HL-60/S4 treated with phorbol 12-myristate 13-acetate at 8.2 ng/mL for 4 days and 3 days (cell line): ENCODE measurements around the gene FBN3.
"Not testable (repeated sequence)": the region's sequence is repeated elsewhere in the genome, so short reads cannot be mapped to it uniquely, and the experiment has no call there.

Source experiments
- in situ Hi-C: fragments of 300-500 bp; cut with MboI; formaldehyde crosslinking; loops from 2 replicates; pipeline ENCODE4 v1.15.0; 2022; ENCODE audit warnings: low sequenced_read_pairs

FBN3 gene

DNA sequence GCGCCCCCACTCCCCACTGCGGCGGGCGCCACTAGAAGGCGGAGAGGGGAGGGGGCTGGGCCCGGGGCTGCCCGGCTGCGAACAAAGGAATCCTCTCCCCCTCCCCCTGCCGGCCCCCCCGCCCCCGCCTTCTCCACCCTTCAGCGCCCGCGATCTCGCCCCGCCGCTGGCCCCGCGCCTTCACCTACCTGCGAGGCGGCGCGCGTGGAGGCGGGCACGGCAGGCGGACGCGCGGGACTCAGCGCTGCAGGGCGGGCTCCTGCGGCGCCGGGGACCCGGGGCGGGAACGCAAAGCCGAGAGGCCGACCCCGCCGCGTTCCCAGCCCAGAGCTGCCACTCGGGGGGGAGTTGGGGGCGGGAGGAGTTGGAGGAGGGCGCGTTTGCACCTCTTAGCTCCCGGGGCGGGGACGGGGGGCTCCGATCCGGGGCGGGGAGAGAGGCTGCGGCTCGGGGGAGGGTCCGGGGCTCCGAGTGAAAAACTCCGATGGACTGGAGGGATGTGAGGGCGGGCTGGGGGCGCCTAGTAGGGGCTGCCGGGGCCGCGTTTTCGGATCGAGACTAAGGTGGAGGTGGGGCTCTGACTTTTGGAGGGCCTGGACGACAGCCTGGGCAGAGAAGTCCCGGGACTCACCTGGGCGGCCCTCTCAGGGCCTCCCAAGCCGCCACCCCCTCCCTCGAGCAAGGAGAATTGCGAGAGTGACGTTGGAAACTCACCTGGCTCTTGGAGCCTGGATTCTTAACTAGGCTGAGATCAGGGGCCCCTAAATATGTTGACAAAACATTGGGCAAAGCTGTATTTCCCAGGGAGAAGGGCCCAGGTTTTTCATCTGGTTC lies at the start of gene FBN3:
TSS of gene FBN3 (minus strand) at position 332 of the 834 bp plus-strand sequence. CDS start 2,112 bp downstream, outside the sequence.
- in situ Hi-C loops = no loop called here

DNA sequence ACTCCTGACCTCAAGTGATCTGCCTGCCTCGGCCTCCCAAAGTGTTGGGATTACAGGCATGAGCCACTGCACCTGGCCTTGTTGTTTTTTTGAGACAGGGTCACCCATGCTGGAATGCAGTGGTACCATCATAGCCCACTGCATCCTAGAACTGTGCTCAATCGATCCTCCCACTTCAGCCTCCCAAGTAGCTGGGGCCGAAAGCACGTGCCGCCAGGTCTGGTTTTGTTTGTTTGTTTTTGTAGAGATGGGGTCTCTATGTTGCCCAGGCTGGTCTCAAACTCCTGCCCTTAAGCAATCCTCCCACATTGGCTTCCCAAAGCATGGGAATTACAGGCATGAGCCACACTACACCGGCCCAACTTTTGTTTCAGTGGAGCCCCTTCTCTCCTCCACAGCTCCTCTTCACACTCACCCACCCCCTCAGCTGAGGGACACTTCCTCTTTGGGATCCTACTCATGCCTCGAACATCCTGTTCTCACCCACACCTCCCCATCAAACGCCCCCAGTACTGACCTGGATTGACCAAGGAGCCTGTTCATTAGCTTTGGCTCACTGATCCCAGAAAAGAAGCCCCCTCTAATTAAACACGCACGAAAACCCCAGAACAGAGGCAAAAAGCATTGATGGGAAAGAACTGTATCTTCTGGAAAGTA lies 47.0 kb upstream of the FBN3 start:
- in situ Hi-C loops = no loop called here

DNA sequence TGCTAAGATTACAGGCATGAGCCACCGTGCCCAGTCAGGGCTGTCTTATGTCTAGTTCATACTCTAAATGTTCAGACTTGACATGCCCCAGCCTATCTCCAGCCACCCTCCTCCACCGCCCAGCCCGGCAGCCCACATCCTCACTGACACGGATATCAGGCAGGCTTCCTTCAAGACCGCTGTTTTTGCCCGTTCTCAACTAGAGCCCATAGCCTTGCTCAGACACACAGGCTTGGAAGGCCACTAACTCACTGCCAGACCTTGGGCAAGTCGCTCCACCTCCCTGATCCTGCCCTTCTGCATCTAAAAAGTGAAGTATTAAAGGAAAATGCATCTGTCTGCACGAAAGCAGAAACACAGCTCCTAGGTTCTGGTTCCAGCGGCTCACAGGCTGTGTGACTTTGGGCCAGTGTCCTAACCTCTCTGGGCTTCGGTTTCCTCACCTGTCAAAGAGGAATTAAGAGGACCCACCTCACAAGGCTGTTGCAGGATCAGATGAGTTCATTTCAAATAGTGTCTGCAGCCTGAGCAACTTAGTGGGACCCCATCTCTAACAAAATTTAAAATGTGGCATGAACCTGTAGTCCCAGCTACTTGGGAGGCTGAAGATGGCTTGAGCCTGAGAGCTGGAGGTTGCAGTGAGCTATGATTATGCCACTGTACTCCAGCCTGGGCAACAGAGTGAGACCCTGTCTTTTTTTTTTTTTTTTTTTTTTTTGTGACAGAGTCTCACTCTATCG lies 45.3 kb upstream of the FBN3 start:
- in situ Hi-C loops = no loop called here

GRCh38 chr19:8192221-8192820 lies 42.9 kb upstream of the FBN3 start:
- in situ Hi-C loops = no loop called here

GRCh38 chr19:8185343-8186068 lies 36.1 kb upstream of the FBN3 start:
- in situ Hi-C loops = no loop called here

DNA sequence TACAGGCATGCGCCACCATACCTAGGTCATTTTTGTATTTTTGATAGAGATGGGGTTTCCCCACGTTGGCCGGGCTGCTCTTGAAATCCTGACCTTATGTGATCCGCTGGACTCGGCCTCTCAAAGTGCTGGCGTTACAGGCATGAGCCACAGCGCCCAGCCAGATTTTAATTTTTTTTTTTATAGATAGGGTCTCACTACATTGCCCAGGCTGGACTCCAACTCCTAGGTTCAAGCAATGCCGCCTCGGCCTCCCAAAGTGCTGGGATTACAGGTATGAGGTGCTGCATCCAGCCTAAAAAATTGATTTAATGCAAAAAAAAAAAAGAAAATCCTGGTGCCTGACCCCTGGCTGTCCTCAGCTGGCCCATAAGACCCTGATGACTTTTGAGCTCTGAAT lies 34.9 kb upstream of the FBN3 start:
- in situ Hi-C loops = no loop called here

GRCh38 chr19:8180018-8180417 lies 30.6 kb upstream of the FBN3 start:
- in situ Hi-C loops = no loop called here

GRCh38 chr19:8174706-8175105 lies 25.3 kb upstream of the FBN3 start:
- in situ Hi-C loops = no loop called here

DNA sequence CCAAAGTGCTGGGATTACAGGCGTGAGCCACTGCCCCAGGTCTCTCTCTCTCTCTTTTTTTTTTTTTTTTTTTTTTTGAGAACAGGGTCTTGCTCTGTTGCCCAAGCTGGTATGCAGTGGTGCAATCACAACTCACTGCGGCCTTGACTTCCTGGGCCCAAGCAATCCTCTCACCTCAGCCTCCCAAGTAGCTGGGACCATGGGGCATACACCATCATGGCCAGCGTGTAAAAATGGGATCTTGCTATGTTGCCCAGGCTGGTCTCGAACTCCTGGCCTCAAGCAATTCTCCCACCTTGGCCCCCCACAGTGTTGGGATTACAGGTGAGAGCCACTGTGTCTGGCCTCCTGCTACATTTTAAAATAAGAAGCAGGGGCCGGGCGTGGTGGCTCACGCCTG lies 19.1 kb upstream of the FBN3 start:
- in situ Hi-C loops = no loop called here

- in situ Hi-C loops = no loop called here
Observed at GRCh38 chr19:8167985-8168384, 18.6 kb upstream of the FBN3 start.

GRCh38 chr19:8163759-8164158 lies 14.4 kb upstream of the FBN3 start:
- in situ Hi-C loops = loop anchor here (5.0 kb wide), 1 partner anchor 84 kb away; no protein-coding TSS in a partner anchor

DNA sequence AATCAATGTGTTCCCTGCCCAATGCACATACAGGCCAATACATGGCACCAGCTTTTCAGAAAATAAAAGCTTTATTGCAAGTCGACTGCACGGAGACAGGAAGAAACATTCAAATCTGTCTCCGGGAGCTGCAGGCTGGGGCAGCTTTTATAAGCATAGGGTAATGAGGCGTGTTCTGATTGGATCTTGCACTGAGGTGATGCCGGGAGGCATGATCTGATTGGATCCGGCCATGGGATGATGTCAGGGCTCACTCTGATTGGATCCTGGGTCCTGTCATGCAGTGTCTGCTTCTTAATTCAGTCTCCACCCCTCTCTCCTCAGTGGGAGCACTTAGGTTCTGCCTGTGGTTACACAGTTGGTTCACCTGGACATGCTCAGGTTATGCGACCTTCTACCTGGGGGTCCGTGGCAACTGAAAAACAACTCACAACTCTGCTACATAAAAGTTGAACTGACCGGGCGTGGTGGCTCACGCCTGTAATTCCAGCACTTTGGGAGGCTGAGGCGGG lies 11.8 kb upstream of the FBN3 start:
- in situ Hi-C loops = loop anchor here (5.0 kb wide), 1 partner anchor 86 kb away; no protein-coding TSS in a partner anchor

DNA sequence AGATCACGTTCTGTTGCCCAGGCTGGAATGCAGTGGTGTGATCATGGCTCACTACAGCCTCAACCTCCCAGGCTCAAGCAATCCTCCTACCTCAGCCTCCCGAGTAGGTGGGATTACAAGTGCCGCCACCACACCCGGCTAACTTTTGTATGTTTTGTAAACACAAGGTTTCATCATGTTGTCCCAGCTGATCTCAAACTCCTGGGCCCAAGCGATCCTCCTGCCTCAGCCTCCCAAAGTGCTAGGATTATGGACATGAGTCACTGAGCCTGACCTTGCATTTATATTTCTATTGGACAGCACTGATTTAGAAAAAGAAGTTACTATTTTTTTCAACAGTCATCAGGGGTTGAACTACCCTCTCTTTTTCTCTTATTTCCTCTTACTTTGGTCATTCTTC lies 9.9 kb upstream of the FBN3 start:
- in situ Hi-C loops = not testable (repeated sequence)

DNA sequence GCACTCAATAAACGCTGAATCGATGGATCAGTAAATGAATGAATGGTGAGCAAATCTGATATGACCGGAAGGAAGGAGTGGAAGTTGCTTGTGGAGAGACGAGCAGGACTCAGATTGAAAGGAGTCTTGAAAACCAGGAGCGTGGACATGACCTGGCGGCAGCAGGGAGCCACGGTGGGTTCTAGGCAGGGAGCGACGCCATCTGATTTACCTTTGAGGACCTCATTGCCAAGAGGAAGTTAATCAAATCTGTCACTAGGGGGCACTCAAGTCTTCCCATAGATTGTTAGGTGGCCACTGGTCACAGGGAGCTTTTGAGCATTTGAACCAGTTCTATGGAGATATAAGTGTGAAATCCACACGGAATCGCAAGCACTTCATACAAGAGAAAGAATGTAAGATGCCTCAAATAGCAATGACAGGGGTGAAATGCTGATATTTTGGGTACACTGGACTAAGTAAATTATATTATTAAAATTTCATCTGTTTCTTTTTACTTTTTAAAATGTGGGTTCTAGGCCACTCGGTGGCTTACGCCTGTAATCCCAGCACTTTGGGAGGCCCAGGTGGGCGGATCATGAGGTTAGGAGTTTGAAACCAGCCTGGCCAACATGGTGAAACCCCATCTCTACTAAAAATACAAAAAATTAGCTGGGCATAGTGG lies 9.2 kb upstream of the FBN3 start:
- in situ Hi-C loops = no loop called here

DNA sequence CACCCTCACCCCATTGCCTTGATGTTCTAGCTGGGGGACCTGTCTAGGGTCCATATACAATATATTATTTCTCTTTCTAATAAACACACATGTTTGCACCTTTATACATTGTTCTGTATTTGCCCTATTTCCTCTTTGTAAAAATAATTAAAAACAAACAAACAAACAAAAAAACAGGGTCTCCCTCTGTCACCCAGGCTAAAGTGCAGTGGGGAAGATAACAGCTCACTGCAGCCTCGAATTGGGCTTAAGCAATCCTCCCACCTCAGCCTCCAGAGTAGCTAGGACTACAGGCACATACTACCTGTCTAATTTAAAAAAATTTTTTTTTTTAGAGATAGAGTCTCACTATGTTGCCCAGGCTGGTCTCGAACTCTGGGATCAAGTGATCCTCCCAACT lies 5.9 kb upstream of the FBN3 start:
- in situ Hi-C loops = no loop called here

DNA sequence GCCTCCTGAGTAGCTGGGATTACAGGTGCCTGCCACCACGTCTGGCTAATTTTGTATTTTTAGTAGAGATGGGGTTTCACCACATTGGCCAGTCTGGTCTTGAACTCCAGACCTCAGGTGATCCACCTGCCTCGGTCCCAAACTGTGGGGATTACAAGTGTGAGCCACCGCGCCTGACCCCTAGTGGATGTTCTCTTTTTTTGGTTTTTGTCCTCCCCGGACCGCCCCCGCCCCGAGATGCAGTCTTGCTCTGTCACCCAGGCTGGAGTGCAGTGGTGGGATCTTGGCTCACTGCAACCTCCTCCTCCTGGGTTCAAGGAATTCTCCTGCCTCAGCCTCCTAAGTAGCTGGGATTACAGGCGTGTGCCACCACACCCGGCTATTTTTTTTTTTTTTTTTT lies 4.6 kb upstream of the FBN3 start:
- in situ Hi-C loops = not testable (repeated sequence)

GRCh38 chr19:8151767-8152035 lies 2.3 kb upstream of the FBN3 start:
- in situ Hi-C loops = no loop called here

DNA sequence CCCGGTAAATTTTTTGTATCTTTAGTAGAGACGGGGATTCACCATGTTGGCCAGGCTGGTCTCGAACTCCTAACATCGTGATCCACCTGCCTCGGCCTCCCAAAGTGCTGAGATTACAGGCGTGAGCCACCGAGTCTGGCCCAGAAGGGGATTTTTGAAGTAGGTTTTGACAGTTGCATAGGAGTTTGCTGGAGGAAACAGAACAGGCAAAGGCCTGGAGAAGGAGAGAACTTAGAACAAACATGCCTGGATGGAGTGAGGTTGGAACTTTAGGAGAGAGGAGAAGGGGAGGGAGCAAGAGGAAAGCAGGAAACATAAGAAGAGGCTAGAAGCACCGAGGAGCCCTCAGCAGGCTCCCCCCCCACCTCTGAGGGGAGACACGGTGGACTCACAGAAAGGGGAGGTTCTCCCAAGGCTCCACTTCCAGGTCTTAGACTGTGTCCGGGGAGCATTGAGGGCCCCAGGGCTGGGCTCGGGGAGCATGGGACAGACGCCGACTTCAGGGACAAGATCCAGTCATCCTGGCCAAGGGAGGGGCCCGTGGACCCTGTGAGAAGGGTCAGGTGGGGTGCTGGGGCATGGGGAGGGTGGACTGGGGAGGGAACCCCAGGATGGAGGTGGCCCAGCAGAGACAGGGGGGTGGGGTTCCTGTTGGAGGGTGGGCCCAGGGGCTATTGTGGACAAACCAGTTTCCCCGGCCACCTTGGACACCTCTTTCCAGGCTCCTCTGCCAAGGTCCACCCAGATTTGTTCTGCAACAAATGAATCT lies 1.8 kb upstream of the FBN3 start:
- in situ Hi-C loops = no loop called here

DNA sequence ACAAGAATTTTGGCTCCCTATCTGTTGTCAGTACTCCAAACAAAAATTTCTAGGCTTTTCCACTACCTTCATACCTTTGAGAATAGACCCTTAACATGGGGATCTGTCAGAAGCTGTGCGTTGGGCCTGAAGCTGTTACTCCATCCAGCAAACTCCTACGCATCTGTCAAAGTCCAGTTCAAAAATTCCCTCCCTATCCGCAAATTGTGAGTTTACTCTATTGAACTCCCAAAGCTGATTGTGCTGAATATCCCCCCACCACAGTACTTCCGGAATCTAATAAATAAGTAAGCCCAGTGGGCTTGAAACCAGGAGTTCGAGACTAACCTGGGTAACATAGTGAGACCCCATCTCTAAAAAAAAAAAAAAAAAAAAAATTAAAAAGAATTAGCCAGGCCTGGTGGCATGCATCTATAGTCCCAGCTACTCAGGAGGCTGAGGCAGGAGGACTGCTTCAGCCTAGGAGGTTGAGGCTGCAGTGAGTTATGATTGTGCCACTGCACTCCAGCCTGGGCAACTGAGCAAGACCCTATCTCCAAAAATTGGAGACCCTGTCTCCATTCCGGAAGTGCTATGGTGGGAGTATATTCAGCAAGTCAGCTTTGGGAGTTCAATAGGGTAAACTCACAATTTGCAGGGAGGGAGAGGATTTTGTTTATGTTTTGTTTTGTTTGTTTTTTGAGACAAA lies 930 bp upstream of the FBN3 start:
- in situ Hi-C loops = no loop called here
